Natural killer cell (primary cell): ENCODE data around the gene MEOX1. TPM values are rescaled to one million over a fixed set of nuclear protein-coding genes. Genes with fewer than 3 reads are reported as not detected.

Experiments
- ATAC-seq, 3 donors: fragments of 150-1000 bp in 2 of 3; fragments of 200-7000 bp in 1 of 3; cut with Tn5 transposase; 1 replicate in 1 of 3; 2 replicates in 2 of 3; pipeline ENCODE4 v1.10.0; 2021; ENCODE audit warnings: mild to moderate bottlenecking in 2 of 3, moderate library complexity in 2 of 3
- DNase-seq, 2 donors: peaks; one replicate each; pipeline versions ENCODE4 v3.0.0 to v3.0.0-alpha.2; 2013 to 2021; ENCODE audit warnings: mixed read lengths in 1 of 2
- H3K27ac ChIP-seq: one replicate; pipeline ENCODE4 v1.5.1; 2013; ENCODE audit warnings: mild to moderate bottlenecking, low read length
- H3K27me3 ChIP-seq: one replicate; pipeline ENCODE4 v1.6.1; 2013; ENCODE audit warnings: low read length; ENCODE audit not compliant: control insufficient read depth, insufficient read depth
- H3K36me3 ChIP-seq: one replicate; pipeline ENCODE4 v1.6.1; 2013; ENCODE audit warnings: low read length; ENCODE audit not compliant: control insufficient read depth, insufficient read depth
- H3K4me1 ChIP-seq: one replicate; pipeline ENCODE4 v1.6.1; 2013; ENCODE audit warnings: low read length; ENCODE audit not compliant: control insufficient read depth, insufficient read depth
- H3K4me3 ChIP-seq: one replicate; pipeline ENCODE4 v1.5.1; 2013; ENCODE audit warnings: low read length
- H3K9me3 ChIP-seq: one replicate; pipeline ENCODE4 v1.6.1; 2013; ENCODE audit warnings: low read length; ENCODE audit not compliant: control insufficient read depth, insufficient read depth
- H3K27ac Mint-ChIP-seq, 2 donors: one replicate each; pipeline ENCODE4 v1.8.0; 2022; ENCODE audit warnings: mild to moderate bottlenecking in 2 of 2, mixed read lengths in 2 of 2, moderate library complexity in 1 of 2
- H3K27me3 Mint-ChIP-seq, 2 donors: one replicate each; pipeline ENCODE4 v1.8.0; 2022; ENCODE audit warnings: low read depth in 2 of 2, mixed read lengths in 2 of 2
- H3K36me3 Mint-ChIP-seq: one replicate; pipeline ENCODE4 v1.8.0; 2022; ENCODE audit warnings: mixed read lengths
- H3K4me1 Mint-ChIP-seq, 2 donors: one replicate each; pipeline ENCODE4 v1.8.0; 2022; ENCODE audit warnings: mixed read lengths in 2 of 2
- H3K4me3 Mint-ChIP-seq: one replicate; pipeline ENCODE4 v1.8.0; 2022; ENCODE audit warnings: mild to moderate bottlenecking, moderate library complexity, mixed read lengths
- H3K9me3 Mint-ChIP-seq, 2 donors: one replicate each; pipeline ENCODE4 v1.8.0; 2022; ENCODE audit warnings: mixed read lengths in 2 of 2
- CTCF ChIP-seq: fragments of 200-600 bp; IDR thresholded peaks from one replicate; pipeline ENCODE4 v1.8.0; 2022; ENCODE audit warnings: antibody characterized with exemption
- WGBS: methylation state at CpG from one replicate; pipeline ENCODE4 v1.1.7; 2013; ENCODE audit warnings: missing lambda C conversion rate; ENCODE audit not compliant: insufficient coverage; 5-methylcytosine and 5-hydroxymethylcytosine counted together
- intact Hi-C: fragments of 100-400 bp; cut with micrococcal nuclease; formaldehyde crosslinking; loops from one replicate; pipeline ENCODE4 v1.14.2; 2022
- total RNA-seq, 4 donors: library from RNA; stranded (reverse); fragments of 120-200 nt in 1 of 4; gene quantifications; one replicate each; pipeline versions ENCODE4 v1.2.3 to v1.2.4, GENCODE V29; 2013 to 2022

Gene MEOX1
- total RNA-seq, 3 donors from 2014 or later (not counting 1 experiment from before 2014, with no cell fraction given): 0.18 TPM; not detected in 2

GRCh38 chr17:43683928-43684653, 22.4 kb upstream of the MEOX1 start:
- no peak for TF ChIP-seq CTCF

GRCh38 chr17:43680461-43680860, 18.7 kb upstream of the MEOX1 start:
- no peaks in the 10 kb centered on the region for H3K27me3 ChIP-seq
- no peak overlapping the region for H3K4me3 Mint-ChIP-seq
- DNase-seq (no peak), ATAC-seq (no peak)
- H3K36me3 Mint-ChIP-seq: no peaks in the 10 kb centered on the region
- 24% methylated on average over 10 of the region's 10 CpGs for WGBS
- no peak overlapping the region for H3K4me3 ChIP-seq
- H3K27me3 Mint-ChIP-seq: peaks cover 10 to 17% of the 10 kb centered on the region in 2 donors
- H3K27ac Mint-ChIP-seq: no peak overlapping the region
- peaks cover 6 to 7% of the 10 kb centered on the region in 2 donors for H3K4me1 Mint-ChIP-seq
- no peak overlapping the region for H3K27ac ChIP-seq
- H3K9me3 ChIP-seq: no peaks in the 10 kb centered on the region
- peaks cover 7% of the 10 kb centered on the region for H3K4me1 ChIP-seq
- no peaks in the 10 kb centered on the region for H3K9me3 Mint-ChIP-seq
- H3K36me3 ChIP-seq: no peaks in the 10 kb centered on the region
- intact Hi-C loops: no loop called here
- TF ChIP-seq CTCF: no peak

More at GRCh38 chr17:43683928-43684653, 22.4 kb upstream of the MEOX1 start:
- intact Hi-C loops: no loop called here
- ATAC-seq (no peak), DNase-seq (no peak)
- Mint-ChIP-seq H3K27ac (no peak overlapping the region), H3K36me3 (no peaks in the 10 kb centered on the region), H3K4me1 (no peaks in the 10 kb centered on the region), H3K9me3 (no peaks in the 10 kb centered on the region), H3K27me3 (peaks cover 10 to 12% of the 10 kb centered on the region in 2 donors), H3K4me3 (no peak overlapping the region)
- Histone ChIP-seq H3K36me3 (no peaks in the 10 kb centered on the region), H3K27me3 (no peaks in the 10 kb centered on the region), H3K4me1 (no peaks in the 10 kb centered on the region), H3K9me3 (no peaks in the 10 kb centered on the region), H3K27ac (no peak overlapping the region), H3K4me3 (no peak overlapping the region)
- WGBS: 89% methylated on average over 12 of the region's 12 CpGs

GRCh38 chr17:43679911-43680310, 18.2 kb upstream of the MEOX1 start:
- intact Hi-C loops: no loop called here
- no peaks in the 10 kb centered on the region for H3K36me3 Mint-ChIP-seq
- Histone ChIP-seq H3K4me1 (peaks cover 7% of the 10 kb centered on the region), H3K36me3 (no peaks in the 10 kb centered on the region), H3K9me3 (no peaks in the 10 kb centered on the region), H3K27me3 (no peaks in the 10 kb centered on the region), H3K27ac (no peak overlapping the region), H3K4me3 (no peak overlapping the region)
- no peak overlapping the region for H3K4me3 Mint-ChIP-seq
- no peak for TF ChIP-seq CTCF
- peaks cover 14 to 21% of the 10 kb centered on the region in 2 donors for H3K27me3 Mint-ChIP-seq
- DNase-seq (no peak), ATAC-seq (no peak)
- peaks cover 6 to 7% of the 10 kb centered on the region in 2 donors for H3K4me1 Mint-ChIP-seq
- WGBS: 86% methylated on average over 8 of the region's 8 CpGs
- no peak overlapping the region for H3K27ac Mint-ChIP-seq
- no peaks in the 10 kb centered on the region for H3K9me3 Mint-ChIP-seq

GRCh38 chr17:43679401-43679800, 17.7 kb upstream of the MEOX1 start:
- Mint-ChIP-seq H3K9me3 (no peaks in the 10 kb centered on the region), H3K36me3 (no peaks in the 10 kb centered on the region), H3K4me1 (peaks cover 6 to 7% of the 10 kb centered on the region in 2 donors), H3K27ac (no peak overlapping the region), H3K4me3 (no peak overlapping the region), H3K27me3 (peaks cover 15 to 21% of the 10 kb centered on the region in 2 donors)
- H3K4me1 ChIP-seq: peaks cover 7% of the 10 kb centered on the region
- ATAC-seq (no peak), DNase-seq (no peak)
- no peaks in the 10 kb centered on the region for H3K36me3 ChIP-seq
- TF ChIP-seq CTCF: no peak
- no peak overlapping the region for H3K27ac ChIP-seq
- no peaks in the 10 kb centered on the region for H3K27me3 ChIP-seq
- intact Hi-C loops: no loop called here
- H3K4me3 ChIP-seq: no peak overlapping the region
- H3K9me3 ChIP-seq: no peaks in the 10 kb centered on the region
- 73% methylated on average over 4 of the region's 4 CpGs for WGBS
